ENCODE results near the gene NDUFS1.
A peak's percentile ranks its signal among the peaks of the same experiment; 100 is the strongest.

- no peak for TF ChIP-seq CTCF (IDR thresholded peaks at IDR 0.05; ENCODE audit: poor library complexity, severe bottlenecking)
- no peak for TF ChIP-seq TAF1 (IDR thresholded peaks at IDR 0.05; ENCODE audit: low read depth)
- peak; percentile 17 for TF ChIP-seq SMC3 (conservative IDR thresholded peaks at IDR 0.05; ENCODE audit: poor library complexity)
- no peak for TF ChIP-seq EZH2 (IDR thresholded peaks at IDR 0.05; ENCODE audit: borderline replicate concordance, insufficient read depth, low read length, poor library complexity, severe bottlenecking)
- no peak for TF ChIP-seq POLR2AphosphoS5 (IDR thresholded peaks at IDR 0.05)
Observed at GRCh38 chr2:206154197-206154596, 5.0 kb downstream of the NDUFS1 start.
